CD4-positive, alpha-beta T cell treated with Interleukin-15 for 1 hour (primary cell): ENCODE data around the gene PKDCC.
"Not testable (repeated sequence)": the region's sequence is repeated elsewhere in the genome, so short reads cannot be mapped to it uniquely, and the experiment has no call there.

Source experiments
- DNase-seq: peaks from one replicate; pipeline ENCODE4 v3.0.0-alpha.2; 2020

Gene PKDCC

DNA sequence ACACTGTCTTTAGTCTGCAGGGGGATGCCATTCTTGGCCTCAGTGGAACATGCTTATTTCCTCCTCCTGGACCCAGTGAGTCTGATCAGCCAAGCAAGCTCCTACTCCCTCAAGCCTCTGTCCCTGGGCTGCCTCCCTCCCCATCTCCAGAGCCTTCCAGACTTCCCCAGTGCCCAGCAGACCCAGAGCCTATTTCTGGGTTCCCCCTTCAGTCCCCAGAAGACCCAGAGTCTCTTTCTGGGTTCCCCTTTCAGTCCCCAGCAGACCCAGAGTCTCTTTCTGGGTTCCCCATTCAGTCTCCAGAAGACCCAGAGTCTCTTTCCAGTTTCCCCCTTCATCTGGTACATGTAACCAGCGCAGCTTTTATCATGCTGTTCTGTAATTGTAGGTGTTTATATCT is 17.0 kb upstream of the PKDCC start:
- DNase-seq = no peak

DNA sequence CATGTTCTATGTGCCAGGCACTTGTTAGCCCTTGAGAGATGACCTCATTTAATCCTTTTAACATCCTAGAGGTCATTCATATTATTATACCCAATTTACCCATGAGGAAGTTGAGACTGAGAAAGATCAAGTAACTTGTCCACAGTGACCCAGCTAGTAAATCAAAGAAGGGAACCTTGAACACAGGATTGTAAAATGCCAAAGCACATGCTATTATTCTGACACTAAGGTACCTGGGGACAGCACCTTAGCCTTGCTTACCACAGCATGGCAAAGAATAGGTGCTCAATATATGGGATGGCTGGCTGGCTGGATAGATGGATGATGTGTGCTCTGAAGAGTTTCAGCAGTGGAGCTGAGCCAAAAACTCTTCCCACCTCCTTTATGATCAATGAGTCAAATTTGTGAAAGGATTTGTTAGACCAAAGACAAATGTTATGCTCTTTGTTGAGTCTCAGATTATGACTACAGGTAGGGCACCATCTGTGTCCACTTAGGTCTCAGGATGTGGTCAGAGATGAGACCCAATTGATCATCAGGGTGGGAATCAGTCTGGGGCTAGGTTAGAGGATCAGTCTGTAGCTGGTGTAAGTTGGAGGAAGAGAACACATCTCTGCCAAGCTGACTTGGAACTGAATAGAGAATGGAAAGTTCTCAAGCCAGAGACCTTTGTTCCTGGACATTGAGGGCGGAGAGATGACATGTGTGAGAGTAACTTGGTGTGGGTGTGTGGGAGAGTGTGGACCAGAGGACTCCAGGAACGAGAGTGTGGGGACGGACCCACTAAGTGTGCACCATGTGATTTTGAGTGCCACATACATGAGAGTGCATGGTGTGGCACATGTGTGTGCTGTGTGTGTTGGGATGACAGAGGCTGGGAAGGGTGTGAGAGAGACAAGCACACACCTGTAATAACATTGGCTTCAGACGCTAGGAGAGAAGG is 16.3 kb upstream of the PKDCC start:
- DNase-seq = no peak

DNA sequence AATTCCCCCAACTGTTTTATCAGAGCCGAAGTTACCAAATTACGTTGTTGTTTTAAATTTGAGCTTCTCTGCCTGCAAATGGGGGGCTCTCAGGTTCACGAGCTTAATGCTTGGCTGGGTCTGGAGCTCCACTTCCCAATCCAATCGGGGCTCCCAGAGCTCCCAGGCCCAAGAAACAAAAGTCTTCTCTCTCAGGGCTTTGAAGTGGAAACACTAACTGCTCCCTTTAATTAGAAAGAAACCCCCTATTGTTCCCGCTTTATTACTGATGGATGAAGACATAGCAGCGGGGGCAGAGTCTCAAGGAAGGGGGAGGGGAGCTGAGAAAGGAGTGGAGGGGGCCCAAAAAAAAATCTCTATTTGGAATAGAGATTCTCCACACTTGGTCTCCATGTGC is 15.6 kb upstream of the PKDCC start:
- DNase-seq = no peak

DNA sequence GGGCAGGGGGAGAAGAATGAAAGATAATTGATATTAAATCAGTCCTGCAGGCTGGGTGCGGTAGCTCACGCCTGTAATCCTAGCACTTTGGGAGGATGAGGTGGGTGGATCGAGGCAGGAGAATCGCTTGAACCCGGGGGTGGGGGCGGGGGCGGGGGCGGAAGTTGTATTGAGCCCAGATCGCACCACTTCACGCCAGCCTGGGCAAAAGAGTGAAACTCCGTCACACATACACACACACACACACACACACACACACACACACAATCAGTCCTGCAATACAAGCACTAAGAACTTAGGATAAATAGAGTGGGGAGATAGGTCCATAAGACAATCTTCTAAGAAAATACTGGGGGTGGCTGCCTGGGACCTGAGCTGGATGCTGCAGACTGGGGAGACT is 15.1 kb upstream of the PKDCC start:
- no peak for DNase-seq

DNA sequence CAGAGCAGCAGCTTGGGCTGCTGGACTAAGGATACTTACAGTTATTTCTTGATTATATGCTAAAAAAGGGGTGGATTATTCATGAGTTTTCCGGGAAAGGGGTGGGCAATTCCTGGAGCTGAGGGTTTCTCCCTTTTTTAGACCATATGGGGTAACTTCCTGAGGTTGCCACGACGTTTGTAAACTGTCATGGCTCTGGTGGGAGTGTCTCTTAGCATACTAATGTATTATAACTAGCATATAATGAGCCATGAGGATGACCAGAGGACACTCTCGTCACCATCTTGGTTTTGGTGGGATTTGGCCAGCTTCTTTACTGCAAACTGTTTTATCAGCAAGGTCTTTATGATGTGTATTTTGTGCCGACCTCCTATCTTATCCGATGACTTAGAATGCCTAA is 13.7 kb upstream of the PKDCC start:
- DNase-seq = not testable (repeated sequence)

DNA sequence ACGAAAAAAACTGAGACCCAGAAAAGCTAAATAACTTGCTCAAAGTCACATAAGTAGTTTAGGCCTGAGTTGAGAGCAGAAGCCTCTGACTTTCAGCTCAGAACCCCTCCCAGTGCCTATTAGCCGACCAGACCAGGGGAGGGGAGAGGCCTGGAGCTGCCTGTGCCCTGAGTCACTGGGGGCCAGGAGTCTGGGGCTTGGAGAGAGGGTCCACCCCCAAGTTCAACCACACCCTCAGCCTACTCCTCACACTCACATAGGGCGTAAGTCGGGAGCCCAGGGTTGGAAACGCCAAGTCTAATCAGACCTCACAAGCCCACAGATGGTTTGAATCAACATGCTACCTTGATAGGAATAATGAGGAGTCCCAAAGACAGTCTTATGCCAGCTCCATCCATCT is 12.6 kb upstream of the PKDCC start:
- DNase-seq = no peak

DNA sequence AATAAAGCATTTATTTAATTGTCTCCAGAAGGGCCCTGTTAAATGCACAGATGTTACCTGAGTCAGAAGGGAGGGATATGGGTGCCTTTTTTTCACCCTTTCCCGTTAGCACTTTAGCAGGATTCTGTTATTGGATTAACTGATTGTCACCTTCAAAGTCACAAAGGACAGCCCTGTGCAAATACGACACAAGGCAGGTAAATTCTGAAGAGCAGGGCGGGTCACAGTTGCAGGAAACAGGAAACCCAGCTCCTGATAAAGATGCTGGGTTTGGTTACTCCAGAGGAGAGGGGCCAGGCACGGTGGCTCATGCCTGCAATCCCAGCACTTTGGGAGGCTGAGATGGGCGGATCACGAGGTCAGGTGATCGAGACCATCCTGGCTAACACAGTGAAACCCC is 11.4 kb upstream of the PKDCC start:
- no peak for DNase-seq

DNA sequence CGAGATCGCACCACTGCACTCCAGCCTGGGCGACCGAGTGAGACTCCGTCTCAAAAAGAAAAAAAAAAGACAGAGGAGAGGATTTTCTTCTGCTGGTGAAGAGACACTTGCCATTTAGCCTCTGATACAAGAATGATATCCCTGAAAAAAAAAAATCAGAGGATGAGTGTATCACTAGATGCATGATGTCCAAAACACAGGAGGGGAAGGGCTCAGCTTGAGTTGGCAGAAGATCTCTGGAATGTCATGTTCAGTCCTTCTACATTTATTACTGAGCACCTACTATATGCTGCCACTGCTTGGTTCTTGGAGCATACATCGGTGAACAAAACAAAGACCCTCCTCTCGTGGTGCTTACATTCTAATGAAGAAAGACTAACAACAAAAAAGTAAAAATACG is 10.9 kb upstream of the PKDCC start:
- no peak for DNase-seq

DNA sequence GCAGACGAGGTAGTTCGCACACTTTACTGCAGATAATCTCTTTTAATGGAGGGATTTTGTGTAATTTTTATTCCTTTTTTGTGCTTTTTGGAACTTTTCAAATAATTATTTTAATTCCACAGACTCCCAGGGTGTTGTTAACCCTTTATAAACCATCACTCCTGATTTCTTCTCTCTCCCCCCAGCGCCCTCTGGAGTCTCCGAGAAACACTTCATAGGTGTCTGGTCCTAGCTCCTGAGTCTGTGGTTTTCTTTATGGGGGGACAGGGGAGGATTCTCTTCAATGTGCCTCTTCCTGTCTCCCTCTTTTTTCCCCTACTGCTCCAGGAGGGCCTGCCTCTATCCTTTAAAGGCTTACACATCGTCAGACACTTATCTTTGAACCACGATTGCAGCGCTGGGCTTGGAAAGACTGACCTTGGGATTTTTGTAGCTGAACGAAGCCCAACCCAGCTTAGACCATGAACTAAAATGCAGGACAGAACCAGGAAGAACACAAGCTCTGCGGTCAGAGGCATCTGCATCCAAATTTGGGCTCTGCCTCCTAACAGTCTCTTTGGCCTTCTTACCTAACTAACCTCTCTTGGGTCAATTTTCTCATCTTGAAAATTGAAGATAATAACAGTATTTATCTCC is 7.1 kb upstream of the PKDCC start:
- no peak for DNase-seq

DNA sequence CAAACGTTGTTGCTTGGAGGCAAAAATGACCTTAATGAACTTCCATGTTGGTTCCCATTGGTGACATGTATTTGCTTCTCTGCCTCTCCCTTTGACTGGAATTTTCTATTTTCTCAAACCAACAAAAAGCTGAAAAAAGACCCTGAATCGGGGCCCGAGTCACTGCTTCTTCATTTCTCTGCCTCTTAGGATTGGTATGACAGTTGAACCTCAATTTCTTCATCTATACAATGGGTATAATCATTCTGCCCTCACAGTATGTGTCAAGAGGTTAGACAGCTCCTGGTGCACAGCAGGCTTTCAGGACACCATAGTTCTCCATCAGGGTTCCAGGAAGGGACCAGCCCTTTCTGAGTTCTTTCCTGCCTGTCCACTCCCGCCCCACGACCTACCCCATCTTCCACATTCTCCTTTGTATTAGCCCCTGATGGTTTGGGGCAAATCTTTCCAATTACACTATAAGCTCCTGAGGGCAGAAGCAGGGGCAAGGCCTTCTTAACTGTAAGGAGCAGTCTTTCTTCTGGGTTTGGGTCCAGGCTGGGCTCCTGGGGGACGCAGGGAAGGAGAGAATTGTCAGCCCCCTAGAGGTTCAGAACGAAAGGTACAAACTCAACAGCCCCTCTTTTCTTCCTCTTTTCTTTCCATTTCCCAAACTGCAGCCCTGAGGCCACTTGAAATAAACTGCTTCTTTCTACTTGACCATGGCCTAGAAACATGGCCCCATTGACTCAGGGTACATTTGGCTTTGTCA is 6.3 kb upstream of the PKDCC start:
- no peak for DNase-seq

DNA sequence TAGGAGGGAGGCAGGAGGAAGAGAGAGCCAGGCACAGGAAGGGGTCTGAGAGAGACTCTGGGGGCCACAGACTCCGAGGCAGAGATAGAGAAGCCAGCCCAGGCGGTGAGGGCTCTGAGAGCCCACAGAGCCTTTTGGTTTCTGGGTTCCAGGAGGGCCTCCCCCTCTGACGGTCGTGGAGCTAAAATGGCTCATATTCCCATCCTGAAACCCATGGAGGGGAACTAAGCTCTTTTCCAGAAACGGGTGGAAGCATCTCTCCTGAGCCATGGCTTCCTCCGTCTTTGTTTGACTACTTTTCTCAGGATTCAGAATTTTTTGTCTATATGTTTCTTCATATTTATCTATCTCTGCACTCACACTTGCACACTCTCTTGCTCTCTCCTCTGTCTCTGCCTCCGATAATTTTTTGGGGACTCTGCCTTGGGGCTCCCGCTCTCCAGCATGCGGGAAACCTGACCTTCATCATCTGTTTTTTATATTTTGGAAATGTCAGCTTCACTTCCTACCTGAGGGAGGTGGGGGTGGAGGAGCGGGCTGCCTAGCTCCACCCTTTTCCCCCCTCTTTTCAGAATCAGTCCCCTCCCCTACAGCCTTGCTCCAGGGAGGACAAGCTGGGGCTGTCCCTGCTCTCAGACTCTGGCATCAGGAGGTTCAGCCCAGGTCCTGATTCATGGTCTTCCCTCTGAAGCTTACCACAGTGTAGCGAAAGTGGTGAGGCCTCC is 5.0 kb upstream of the PKDCC start:
- DNase-seq = no peak

DNA sequence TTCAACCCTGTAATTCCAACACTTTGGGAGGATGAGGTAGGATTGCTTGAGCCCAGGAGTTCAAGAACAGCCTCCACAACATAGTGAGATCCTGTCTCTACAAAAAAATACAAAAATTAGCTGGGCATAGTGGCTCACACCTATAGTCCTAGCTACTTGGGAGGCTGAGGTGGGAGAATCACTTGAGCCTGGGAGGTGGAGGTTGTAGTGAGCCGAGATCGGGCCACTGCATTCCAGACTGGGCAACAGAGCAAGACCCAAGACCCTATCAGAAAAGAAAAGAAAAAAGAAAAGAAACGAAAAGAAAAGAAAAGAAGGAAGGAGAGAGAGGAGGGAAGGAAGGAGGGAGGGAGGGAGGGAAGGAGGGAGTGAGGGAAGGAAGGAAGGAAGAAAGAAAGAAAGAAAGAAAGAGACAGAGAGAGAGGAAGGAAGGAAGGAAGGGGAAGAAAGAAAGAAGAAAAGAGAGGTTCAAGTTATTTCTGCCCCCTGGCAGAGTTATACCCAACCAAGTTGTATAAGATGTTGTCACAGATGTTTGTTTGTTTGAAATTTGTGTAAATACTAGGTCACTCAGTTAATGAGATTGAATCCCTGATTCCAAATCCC is 3.9 kb upstream of the PKDCC start:
- no peak for DNase-seq

DNA sequence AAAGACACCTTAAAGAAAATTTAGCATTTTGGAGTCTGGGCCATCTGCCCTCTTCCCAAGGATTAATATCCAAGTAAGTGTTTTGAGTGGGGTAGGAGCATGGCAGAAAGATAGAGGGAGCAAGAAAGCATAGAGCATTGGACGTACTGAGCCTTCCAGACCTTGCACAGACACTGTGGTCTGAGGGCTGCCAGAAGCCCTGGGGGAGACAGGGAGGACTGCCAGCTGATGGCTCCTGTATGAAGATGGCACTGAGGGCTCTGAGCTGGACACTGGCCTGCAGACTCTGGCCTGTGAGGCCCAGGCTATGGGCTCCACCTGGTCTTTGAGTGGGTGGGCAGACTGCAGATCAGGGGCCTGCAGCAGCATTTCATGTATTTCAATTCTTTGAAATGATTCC is 2.9 kb upstream of the PKDCC start:
- no peak for DNase-seq

DNA sequence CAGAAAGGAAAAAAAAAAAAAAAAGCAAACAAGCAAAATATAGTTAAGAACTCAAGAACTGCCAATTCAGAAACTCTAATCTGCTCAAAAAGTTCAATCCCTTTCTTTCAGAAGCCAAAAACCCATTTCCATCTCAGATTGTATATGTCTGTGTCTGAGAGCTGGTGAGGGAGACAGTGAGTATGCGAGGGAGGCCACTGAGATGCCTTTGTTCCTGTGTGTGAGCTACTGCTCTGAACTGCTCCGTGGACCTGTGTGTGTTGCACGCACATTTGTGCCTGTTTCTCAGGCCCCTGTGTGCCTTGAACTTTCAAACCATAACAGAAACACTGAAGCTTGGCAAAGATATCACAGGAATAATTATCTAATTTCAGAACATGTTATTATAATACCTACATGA is 2.5 kb upstream of the PKDCC start:
- no peak for DNase-seq

DNA sequence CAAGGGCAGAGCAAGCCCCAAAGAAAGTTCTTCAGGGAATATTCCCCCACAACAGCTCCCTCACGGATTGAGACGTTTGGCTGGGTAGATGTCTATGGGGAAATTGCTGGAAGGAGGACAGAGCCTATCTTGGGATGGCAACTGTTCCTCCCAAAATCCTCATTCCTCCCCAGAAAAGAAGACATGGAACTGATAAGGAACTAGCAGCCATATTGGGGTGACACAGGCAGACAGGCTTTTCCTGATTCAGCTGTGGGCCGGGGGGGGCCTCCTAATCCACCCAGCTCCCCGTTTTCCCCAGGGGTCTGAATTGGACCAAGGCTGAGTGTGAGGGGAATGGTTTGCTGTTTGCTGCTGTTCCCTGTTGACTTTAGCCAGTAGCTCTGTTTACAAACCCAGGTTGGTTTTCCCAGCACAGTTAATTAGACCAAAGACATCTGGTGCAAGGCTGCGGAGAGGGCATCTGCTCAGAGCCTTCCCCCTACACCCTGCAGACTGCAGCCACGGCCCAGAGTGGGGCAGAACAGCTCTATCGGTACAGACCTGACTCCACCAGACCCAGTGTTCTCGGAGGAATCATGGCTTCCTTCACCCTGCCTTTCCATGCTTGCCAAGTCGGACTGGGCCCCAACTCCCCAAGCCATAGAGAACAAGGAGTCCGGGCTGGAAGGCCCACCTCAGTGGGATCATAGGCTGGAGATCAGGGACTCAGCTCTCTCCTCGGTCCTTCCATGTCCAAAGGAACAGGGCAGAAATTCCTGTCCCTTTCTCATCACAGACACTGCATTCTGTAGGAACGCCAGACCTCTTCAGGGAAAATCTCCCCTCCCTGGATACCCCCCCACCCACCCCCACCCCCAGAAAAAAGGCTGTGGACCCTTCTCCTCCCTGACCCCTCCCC is 1.7 kb upstream of the PKDCC start:
- no peak for DNase-seq

DNA sequence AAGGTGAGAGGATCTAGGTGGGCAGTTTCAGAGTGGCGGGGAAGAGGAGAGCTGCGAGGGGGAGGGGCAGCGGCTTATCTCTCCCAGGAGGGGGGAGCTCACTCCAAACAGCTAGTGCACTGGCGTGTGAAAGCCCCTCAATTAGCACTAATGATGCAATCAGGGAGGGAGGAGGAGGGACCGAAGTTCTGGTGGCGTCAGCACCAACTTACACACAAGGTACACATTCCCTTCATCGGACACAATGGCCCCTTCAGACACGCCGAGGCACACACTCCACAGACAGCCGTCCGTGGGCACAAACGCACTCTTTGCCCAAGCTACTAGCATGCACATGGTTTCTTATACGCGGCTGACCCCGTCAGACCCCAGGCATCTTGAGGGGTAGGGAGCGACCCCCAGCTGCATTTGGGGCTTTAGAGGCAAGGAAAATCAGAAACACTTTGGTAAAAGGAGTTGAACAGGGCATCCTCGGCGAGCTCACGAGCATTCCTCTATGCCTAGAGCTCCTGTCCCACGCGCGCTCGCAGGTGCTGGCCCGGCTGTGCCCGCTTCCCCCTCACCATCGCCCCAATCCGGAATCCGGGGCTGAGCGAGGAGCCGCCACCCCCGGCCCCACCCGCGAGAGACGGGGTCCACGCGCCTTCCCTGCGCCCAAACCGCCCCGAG is 868 bp upstream of the PKDCC start:
- DNase-seq = no peak

DNA sequence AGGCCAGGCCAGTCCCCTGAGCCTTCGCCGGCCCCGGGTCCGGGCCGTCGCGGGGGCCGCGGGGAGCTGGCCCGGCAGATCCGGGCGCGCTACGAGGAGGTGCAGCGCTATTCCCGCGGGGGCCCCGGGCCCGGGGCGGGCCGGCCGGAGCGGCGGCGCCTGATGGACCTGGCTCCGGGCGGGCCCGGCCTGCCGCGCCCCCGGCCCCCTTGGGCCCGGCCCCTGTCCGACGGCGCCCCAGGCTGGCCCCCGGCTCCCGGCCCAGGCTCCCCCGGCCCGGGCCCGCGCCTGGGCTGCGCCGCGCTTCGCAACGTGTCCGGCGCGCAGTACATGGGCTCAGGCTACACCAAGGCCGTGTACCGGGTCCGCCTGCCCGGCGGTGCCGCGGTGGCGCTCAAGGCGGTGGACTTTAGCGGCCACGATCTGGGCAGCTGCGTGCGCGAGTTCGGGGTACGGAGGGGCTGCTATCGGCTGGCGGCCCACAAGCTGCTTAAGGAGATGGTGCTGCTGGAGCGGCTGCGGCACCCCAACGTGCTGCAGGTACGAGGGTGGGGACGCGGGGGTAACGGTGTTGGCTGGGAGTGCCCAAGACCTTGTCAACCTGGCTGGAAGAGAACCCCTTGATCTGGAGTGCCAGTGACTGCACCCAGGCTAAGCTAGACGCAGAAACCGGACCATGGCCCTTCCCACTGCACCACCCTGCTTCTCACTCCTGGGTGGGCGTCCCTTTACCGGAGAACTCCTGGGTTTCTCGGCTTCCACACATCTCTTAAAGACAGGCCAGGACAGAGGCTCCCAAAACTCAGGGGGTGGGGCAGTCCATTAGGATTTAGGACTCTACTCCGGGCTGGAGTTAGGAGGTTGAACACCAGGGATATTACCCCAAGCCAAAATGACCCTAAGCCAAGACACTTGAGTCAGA is 739 bp downstream of the PKDCC start:
- no peak for DNase-seq

DNA sequence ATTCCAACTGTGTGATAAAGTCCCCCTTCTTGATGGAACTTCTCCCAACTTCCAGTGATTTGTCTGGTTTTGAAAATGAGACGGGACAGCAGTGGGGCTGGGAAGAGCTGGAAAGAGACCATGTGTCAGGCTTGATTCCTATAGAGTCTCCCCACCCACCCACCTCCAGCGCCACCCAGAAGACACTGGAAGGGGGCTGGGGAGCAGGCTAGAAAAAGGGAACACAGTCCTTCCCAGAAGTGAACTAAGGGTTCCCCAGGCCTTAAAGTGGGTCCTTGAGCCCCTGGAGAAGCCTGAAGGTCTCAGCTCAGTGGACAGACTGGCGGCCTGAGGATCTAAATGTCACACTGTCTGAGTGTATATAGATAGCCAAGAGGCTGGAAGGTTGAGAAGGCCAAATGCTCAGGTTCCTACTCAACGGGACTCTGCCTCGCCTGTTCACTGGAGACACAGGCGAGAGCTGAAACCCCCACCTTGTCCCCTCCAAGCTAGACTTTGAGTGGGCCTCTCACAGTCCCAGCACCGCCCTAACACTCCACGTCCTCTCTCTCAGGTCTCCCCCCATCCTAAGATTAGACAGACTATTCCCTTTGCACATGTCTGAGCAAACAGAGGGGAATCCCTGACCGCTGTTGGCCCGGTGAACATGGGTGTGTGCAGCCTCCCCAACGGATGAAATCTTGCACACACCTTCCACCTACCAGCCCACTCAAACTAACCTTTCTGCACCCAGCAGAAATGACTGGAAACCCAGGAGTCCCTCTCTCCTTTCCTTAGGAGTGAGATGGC is 1.6 kb downstream of the PKDCC start:
- DNase-seq = no peak
